Nephron (organoid): Measurements from ENCODE around the gene CAST.
A peak's percentile ranks its signal among the peaks of the same experiment; 100 is the strongest.

Experiments
- H3K27ac Mint-ChIP-seq, 3 experiments: 2 replicates each; pipeline ENCODE4 v1.8.0; 2020; ENCODE audit warnings: mixed read lengths in 3 of 3, mild to moderate bottlenecking in 2 of 3, moderate library complexity in 1 of 3
- H3K27me3 Mint-ChIP-seq: 2 replicates; pipeline ENCODE4 v1.8.0; 2021; ENCODE audit warnings: low read depth, mild to moderate bottlenecking, moderate library complexity, mixed read lengths
- H3K36me3 Mint-ChIP-seq: 2 replicates; pipeline ENCODE4 v1.8.0; 2020; ENCODE audit warnings: low read depth, mixed read lengths
- H3K4me1 Mint-ChIP-seq: 2 replicates; pipeline ENCODE4 v1.8.0; 2020; ENCODE audit warnings: mixed read lengths
- H3K4me3 Mint-ChIP-seq, 3 experiments: 2 replicates each; pipeline ENCODE4 v1.8.0; 2020; ENCODE audit warnings: mild to moderate bottlenecking in 3 of 3, mixed read lengths in 3 of 3, moderate library complexity in 2 of 3
- H3K9me3 Mint-ChIP-seq: 2 replicates; pipeline ENCODE4 v1.8.0; 2020; ENCODE audit warnings: mixed read lengths
- CTCF ChIP-seq, 3 experiments: fragments of 200-600 bp; sonication (generic); IDR thresholded peaks; one replicate each; pipeline ENCODE4 v1.5.0; 2021; ENCODE audit warnings: antibody characterized with exemption in 3 of 3; ENCODE audit not compliant: unreplicated experiment in 3 of 3

Gene CAST

GRCh38 chr5:96640696-96641095, 21.5 kb upstream of the CAST start:
- H3K9me3 Mint-ChIP-seq = no peaks in the 10 kb centered on the region
- TF ChIP-seq CTCF (IDR thresholded peaks at IDR 0.05; ENCODE audit: unreplicated experiment in 3 of 3) = no peak

GRCh38 chr5:96641368-96642280, 20.6 kb upstream of the CAST start:
- Mint-ChIP-seq H3K9me3 (no peaks in the 10 kb centered on the region), H3K4me1 (peaks cover 5% of the 10 kb centered on the region), H3K27me3 (no peaks in the 10 kb centered on the region), H3K36me3 (no peaks in the 10 kb centered on the region), H3K4me3 (no peak overlapping the region), H3K27ac (peak overlapping the region in 1 of 3 experiments; percentile 15)
- no peak for TF ChIP-seq CTCF (IDR thresholded peaks at IDR 0.05; ENCODE audit: unreplicated experiment in 3 of 3)

More at GRCh38 chr5:96640696-96641095, 21.5 kb upstream of the CAST start:
- Mint-ChIP-seq H3K4me1 (peaks cover 5% of the 10 kb centered on the region), H3K36me3 (no peaks in the 10 kb centered on the region), H3K27ac (peak overlapping the region in 1 of 3 experiments; percentile 10), H3K27me3 (no peaks in the 10 kb centered on the region), H3K4me3 (no peak overlapping the region)

- no peak for TF ChIP-seq CTCF (IDR thresholded peaks at IDR 0.05; ENCODE audit: unreplicated experiment in 3 of 3)
- Mint-ChIP-seq H3K4me1 (peaks cover 5% of the 10 kb centered on the region), H3K27ac (no peak overlapping the region), H3K9me3 (no peaks in the 10 kb centered on the region), H3K36me3 (no peaks in the 10 kb centered on the region), H3K27me3 (no peaks in the 10 kb centered on the region), H3K4me3 (no peak overlapping the region)
Observed at GRCh38 chr5:96642281-96642640, 19.9 kb upstream of the CAST start.

GRCh38 chr5:96645091-96645490, 17.1 kb upstream of the CAST start:
- no peaks in the 10 kb centered on the region for H3K36me3 Mint-ChIP-seq
- TF ChIP-seq CTCF (IDR thresholded peaks at IDR 0.05; ENCODE audit: unreplicated experiment in 3 of 3) = no peak
- no peaks in the 10 kb centered on the region for H3K27me3 Mint-ChIP-seq
- H3K9me3 Mint-ChIP-seq = no peaks in the 10 kb centered on the region
- H3K27ac Mint-ChIP-seq = peak overlapping the region in 1 of 3 experiments; percentile 11
- H3K4me1 Mint-ChIP-seq = peaks cover 11% of the 10 kb centered on the region
- H3K4me3 Mint-ChIP-seq = no peak overlapping the region

GRCh38 chr5:96648023-96648422, 14.2 kb upstream of the CAST start:
- Mint-ChIP-seq H3K36me3 (no peaks in the 10 kb centered on the region), H3K4me3 (no peak overlapping the region), H3K4me1 (peaks cover 17% of the 10 kb centered on the region), H3K27me3 (no peaks in the 10 kb centered on the region), H3K9me3 (no peaks in the 10 kb centered on the region), H3K27ac (peak overlapping the region; percentile 45 to 90 (median 74))
- no peak for TF ChIP-seq CTCF (IDR thresholded peaks at IDR 0.05; ENCODE audit: unreplicated experiment in 3 of 3)

- H3K4me3 Mint-ChIP-seq = no peak overlapping the region
- H3K27ac Mint-ChIP-seq = peak overlapping the region; percentile 45 to 90 (median 79)
- no peaks in the 10 kb centered on the region for H3K27me3 Mint-ChIP-seq
- H3K36me3 Mint-ChIP-seq = no peaks in the 10 kb centered on the region
- H3K9me3 Mint-ChIP-seq = no peaks in the 10 kb centered on the region
- TF ChIP-seq CTCF (IDR thresholded peaks at IDR 0.05; ENCODE audit: unreplicated experiment in 3 of 3) = no peak
- peaks cover 17% of the 10 kb centered on the region for H3K4me1 Mint-ChIP-seq
Observed at GRCh38 chr5:96648593-96648992, 13.6 kb upstream of the CAST start.
